ENCODE results near the gene GTPBP3.

DNA sequence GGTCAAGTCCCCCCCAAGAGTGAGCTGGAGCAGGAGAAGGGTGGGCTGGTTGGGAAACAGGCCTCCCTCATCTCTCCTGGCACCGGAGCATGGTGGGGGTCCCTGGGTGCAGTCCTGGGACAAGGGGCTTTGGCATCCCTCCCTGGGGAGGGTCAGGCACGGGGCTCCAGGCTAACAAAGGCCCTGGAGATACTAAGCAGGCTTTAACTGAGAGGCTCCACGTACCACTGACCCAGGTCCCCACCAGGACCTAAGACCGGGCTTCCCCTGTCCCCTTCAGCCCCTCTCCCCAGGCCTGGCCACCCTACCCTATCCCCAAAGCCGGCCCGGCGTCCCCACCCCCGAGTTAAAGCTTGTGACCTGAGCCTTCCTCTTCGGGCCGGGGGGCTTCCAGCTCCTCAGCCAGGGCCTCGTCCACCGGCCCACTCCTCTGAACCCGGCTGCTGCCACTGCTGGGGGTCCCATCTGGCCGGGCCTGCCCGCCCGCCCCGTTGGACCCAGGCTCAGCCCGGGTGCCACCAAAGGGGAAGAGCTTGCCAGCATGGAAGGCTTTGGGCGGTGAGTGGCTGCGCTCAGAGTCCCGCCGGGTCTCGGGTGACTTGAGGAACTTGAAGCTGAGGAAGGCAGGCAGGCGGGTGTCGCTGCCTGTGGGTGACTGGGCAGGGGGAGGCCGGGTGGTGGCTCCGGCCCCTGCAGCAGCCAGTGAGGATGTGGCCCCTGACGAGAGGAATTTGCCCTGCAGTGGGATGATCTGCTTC, 12.8 kb upstream of the GTPBP3 start:
- TF ChIP-seq EZH2phosphoT487 (IDR thresholded peaks at IDR 0.05; ENCODE audit: borderline replicate concordance) (no peak), CTCF (conservative IDR thresholded peaks at IDR 0.05; ENCODE audit: low read length) (no peak)
